Liver (tissue), 9 donors: ENCODE results near the gene UNC5B. TPM values are rescaled to one million over a fixed set of nuclear protein-coding genes. Genes with fewer than 3 reads are reported as not detected.

Source experiments
- DNase-seq: peaks from one replicate; pipeline ENCODE4 v3.0.0-alpha.2; 2017; ENCODE audit warnings: low spot score
- H3K27ac ChIP-seq, 2 donors: one replicate each; pipeline ENCODE4 v1.7.0; 2013; ENCODE audit warnings: inconsistent platforms in 2 of 2, low read length in 2 of 2, control low read depth in 1 of 2, low read depth in 1 of 2, mild to moderate bottlenecking in 1 of 2
- H3K27me3 ChIP-seq, 4 donors: one replicate each; pipeline versions ENCODE4 v1.6.1 to v1.7.0; 2013; ENCODE audit warnings: low read length in 3 of 4, inconsistent platforms in 1 of 4, mild to moderate bottlenecking in 1 of 4, moderate library complexity in 1 of 4; ENCODE audit not compliant: control insufficient read depth in 4 of 4, insufficient read depth in 4 of 4
- H3K36me3 ChIP-seq, 4 donors: one replicate each; pipeline versions ENCODE4 v1.6.1 to v1.7.0; 2013; ENCODE audit warnings: low read length in 3 of 4, mild to moderate bottlenecking in 3 of 4, low read depth in 1 of 4, moderate library complexity in 1 of 4; ENCODE audit not compliant: control insufficient read depth in 4 of 4, insufficient read depth in 3 of 4
- H3K4me1 ChIP-seq, 4 donors: one replicate each; pipeline versions ENCODE4 v1.6.1 to v1.7.0; 2013; ENCODE audit warnings: low read length in 3 of 4, mild to moderate bottlenecking in 3 of 4, moderate library complexity in 1 of 4; ENCODE audit not compliant: control insufficient read depth in 4 of 4, insufficient read depth in 4 of 4
- H3K4me3 ChIP-seq, 3 donors: one replicate each; pipeline versions ENCODE4 v1.6.1 to v1.7.0; 2013; ENCODE audit warnings: low read length in 3 of 3, control low read depth in 1 of 3, low read depth in 1 of 3, mild to moderate bottlenecking in 1 of 3
- H3K9ac ChIP-seq, 2 donors: one replicate each; pipeline ENCODE4 v1.7.0; 2013; ENCODE audit warnings: low read length in 2 of 2, mild to moderate bottlenecking in 2 of 2, moderate library complexity in 2 of 2, control low read depth in 1 of 2, low read depth in 1 of 2
- H3K9me3 ChIP-seq, 4 donors: one replicate each; pipeline versions ENCODE4 v1.6.1 to v1.7.0; 2013; ENCODE audit warnings: low read length in 3 of 4; ENCODE audit not compliant: control insufficient read depth in 4 of 4
- EGR1 ChIP-seq, 2 donors: IDR thresholded peaks; 2 replicates each; pipeline ENCODE4 v1.6.1; 2016 to 2018; ENCODE audit warnings: antibody characterized with exemption in 2 of 2, low read depth in 2 of 2
- FOXA1 ChIP-seq: IDR thresholded peaks from 2 replicates; pipeline ENCODE4 v1.6.1; 2016; ENCODE audit warnings: antibody characterized with exemption
- GABPA ChIP-seq, 2 donors: IDR thresholded peaks in 1 of 2; conservative IDR thresholded peaks in 1 of 2; 2 replicates each; pipeline ENCODE4 v1.6.1; 2016; ENCODE audit warnings: antibody characterized with exemption in 2 of 2, mild to moderate bottlenecking in 1 of 2, moderate library complexity in 1 of 2
- HNF4G ChIP-seq: IDR thresholded peaks from 2 replicates; pipeline ENCODE4 v1.6.1; 2016; ENCODE audit warnings: antibody characterized with exemption
- JUND ChIP-seq, 2 donors: IDR thresholded peaks; 2 replicates each; pipeline ENCODE4 v1.6.1; 2016; ENCODE audit warnings: antibody characterized with exemption in 2 of 2
- RXRA ChIP-seq, 2 donors: IDR thresholded peaks; 2 replicates each; pipeline ENCODE4 v1.6.1; 2017 to 2018; ENCODE audit warnings: antibody characterized with exemption in 2 of 2, mild to moderate bottlenecking in 1 of 2
- SP1 ChIP-seq: IDR thresholded peaks from 2 replicates; pipeline ENCODE4 v1.6.1; 2018; ENCODE audit warnings: antibody characterized with exemption, mild to moderate bottlenecking
- TAF1 ChIP-seq: conservative IDR thresholded peaks from 2 replicates; pipeline ENCODE4 v1.6.1; 2016; ENCODE audit warnings: antibody characterized with exemption, mild to moderate bottlenecking
- YY1 ChIP-seq: IDR thresholded peaks from 2 replicates; pipeline ENCODE4 v1.6.1; 2016; ENCODE audit warnings: antibody characterized with exemption, mild to moderate bottlenecking
- WGBS: extraction: QIAGEN DNeasy Blood & Tissue Kit; methylation state at CpG from one replicate; pipeline ENCODE4 v1.1.7; 2013; 5-methylcytosine and 5-hydroxymethylcytosine counted together
- polyA plus RNA-seq, 2 donors: library from polyadenylated mRNA; stranded (reverse) in 1 of 2; unstranded in 1 of 2; fragments of 200-250 nt in 1 of 2; fragments of >200 nt in 1 of 2; fragmentation: Nextera tagmentation in 1 of 2; extraction: Ambion mirVana in 1 of 2; gene quantifications; one replicate each; pipeline versions ENCODE4 v1.2.1 to v1.2.3, GENCODE V29; 2013 to 2015
- total RNA-seq, 2 donors: library from RNA; depleted of rRNA; stranded (reverse); fragments of >200 nt; gene quantifications; one replicate each; pipeline ENCODE4 v1.2.3, GENCODE V29; 2014
- TF ChIP-seq, protein P1 (sequence below): IDR thresholded peaks from 2 replicates; pipeline ENCODE4 v1.6.1; 2016; ENCODE audit warnings: antibody characterized with exemption
- TF ChIP-seq, protein P2 (sequence below): fragments of 150-350 bp; IDR thresholded peaks from 2 replicates; pipeline ENCODE4 v1.5.1; 2017; ENCODE audit warnings: improper control_type of control experiment, low read depth, low read length; ENCODE audit not compliant: missing input control
- TF ChIP-seq, protein P3 (sequence below): IDR thresholded peaks from 2 replicates; pipeline ENCODE4 v1.6.1; 2016; ENCODE audit warnings: antibody characterized with exemption
- TF ChIP-seq, protein P4 (sequence below): IDR thresholded peaks from 2 replicates; pipeline ENCODE4 v1.6.1; 2016; ENCODE audit warnings: antibody characterized with exemption, mild to moderate bottlenecking
- donor health status: healthy.
- donor health status: healthy.
- donor health status: healthy.
- donor health status: healthy.
- donor health status: healthy.

The UNC5B gene
- total and polyA plus RNA-seq, 4 donors, result 0.56 to 1.8 (median 1.3) TPM

DNA sequence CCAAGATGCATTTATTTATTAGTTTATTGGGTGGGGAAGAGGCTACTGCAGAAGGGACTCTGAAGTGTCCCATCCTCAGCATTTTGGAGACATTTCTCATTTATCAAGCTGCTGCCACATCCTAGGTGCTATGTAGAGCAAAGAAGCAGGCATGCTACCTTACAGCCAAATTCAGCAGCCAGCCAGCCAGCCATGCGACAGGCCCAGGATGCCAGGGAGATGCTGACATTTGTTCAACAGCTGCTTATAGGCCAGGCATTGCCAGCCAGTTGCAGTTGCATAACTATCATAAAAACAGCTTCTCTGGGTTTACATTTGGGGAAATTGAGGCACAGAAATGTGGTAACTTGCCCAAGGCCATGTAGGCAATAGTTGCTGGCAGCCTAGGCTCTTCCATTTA lies 109.0 kb downstream of the UNC5B start:
- WGBS, result 99% methylated on average over 1 of the region's 1 CpG
- TF ChIP-seq SP1 (no peak), FOXA1 (no peak), RXRA (IDR thresholded peaks at IDR 0.05) (no peak), TAF1 (no peak), HNF4G (no peak), JUND (IDR thresholded peaks at IDR 0.05) (no peak), YY1 (no peak), EGR1 (IDR thresholded peaks at IDR 0.05; ENCODE audit: low read depth in 2 of 2) (no peak)
- TF ChIP-seq, protein P1, sequence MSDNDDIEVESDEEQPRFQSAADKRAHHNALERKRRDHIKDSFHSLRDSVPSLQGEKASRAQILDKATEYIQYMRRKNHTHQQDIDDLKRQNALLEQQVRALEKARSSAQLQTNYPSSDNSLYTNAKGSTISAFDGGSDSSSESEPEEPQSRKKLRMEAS, result no peak
- TF ChIP-seq, protein P2, sequence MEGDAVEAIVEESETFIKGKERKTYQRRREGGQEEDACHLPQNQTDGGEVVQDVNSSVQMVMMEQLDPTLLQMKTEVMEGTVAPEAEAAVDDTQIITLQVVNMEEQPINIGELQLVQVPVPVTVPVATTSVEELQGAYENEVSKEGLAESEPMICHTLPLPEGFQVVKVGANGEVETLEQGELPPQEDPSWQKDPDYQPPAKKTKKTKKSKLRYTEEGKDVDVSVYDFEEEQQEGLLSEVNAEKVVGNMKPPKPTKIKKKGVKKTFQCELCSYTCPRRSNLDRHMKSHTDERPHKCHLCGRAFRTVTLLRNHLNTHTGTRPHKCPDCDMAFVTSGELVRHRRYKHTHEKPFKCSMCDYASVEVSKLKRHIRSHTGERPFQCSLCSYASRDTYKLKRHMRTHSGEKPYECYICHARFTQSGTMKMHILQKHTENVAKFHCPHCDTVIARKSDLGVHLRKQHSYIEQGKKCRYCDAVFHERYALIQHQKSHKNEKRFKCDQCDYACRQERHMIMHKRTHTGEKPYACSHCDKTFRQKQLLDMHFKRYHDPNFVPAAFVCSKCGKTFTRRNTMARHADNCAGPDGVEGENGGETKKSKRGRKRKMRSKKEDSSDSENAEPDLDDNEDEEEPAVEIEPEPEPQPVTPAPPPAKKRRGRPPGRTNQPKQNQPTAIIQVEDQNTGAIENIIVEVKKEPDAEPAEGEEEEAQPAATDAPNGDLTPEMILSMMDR, result no peak
- TF ChIP-seq, protein P3, sequence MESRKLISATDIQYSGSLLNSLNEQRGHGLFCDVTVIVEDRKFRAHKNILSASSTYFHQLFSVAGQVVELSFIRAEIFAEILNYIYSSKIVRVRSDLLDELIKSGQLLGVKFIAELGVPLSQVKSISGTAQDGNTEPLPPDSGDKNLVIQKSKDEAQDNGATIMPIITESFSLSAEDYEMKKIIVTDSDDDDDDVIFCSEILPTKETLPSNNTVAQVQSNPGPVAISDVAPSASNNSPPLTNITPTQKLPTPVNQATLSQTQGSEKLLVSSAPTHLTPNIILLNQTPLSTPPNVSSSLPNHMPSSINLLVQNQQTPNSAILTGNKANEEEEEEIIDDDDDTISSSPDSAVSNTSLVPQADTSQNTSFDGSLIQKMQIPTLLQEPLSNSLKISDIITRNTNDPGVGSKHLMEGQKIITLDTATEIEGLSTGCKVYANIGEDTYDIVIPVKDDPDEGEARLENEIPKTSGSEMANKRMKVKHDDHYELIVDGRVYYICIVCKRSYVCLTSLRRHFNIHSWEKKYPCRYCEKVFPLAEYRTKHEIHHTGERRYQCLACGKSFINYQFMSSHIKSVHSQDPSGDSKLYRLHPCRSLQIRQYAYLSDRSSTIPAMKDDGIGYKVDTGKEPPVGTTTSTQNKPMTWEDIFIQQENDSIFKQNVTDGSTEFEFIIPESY, result no peak
- TF ChIP-seq, protein P4, sequence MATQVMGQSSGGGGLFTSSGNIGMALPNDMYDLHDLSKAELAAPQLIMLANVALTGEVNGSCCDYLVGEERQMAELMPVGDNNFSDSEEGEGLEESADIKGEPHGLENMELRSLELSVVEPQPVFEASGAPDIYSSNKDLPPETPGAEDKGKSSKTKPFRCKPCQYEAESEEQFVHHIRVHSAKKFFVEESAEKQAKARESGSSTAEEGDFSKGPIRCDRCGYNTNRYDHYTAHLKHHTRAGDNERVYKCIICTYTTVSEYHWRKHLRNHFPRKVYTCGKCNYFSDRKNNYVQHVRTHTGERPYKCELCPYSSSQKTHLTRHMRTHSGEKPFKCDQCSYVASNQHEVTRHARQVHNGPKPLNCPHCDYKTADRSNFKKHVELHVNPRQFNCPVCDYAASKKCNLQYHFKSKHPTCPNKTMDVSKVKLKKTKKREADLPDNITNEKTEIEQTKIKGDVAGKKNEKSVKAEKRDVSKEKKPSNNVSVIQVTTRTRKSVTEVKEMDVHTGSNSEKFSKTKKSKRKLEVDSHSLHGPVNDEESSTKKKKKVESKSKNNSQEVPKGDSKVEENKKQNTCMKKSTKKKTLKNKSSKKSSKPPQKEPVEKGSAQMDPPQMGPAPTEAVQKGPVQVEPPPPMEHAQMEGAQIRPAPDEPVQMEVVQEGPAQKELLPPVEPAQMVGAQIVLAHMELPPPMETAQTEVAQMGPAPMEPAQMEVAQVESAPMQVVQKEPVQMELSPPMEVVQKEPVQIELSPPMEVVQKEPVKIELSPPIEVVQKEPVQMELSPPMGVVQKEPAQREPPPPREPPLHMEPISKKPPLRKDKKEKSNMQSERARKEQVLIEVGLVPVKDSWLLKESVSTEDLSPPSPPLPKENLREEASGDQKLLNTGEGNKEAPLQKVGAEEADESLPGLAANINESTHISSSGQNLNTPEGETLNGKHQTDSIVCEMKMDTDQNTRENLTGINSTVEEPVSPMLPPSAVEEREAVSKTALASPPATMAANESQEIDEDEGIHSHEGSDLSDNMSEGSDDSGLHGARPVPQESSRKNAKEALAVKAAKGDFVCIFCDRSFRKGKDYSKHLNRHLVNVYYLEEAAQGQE, result no peak
- no peak for DNase-seq
- Histone ChIP-seq H3K9ac (no peak overlapping the region), H3K27ac (no peak overlapping the region), H3K36me3 (peaks cover 2 to 14% (median 9%) of the 10 kb centered on the region in 4 donors), H3K27me3 (no peaks in the 10 kb centered on the region), H3K9me3 (no peaks in the 10 kb centered on the region), H3K4me1 (peaks cover 3 to 20% (median 10%) of the 10 kb centered on the region in 4 donors), H3K4me3 (no peak overlapping the region)

DNA sequence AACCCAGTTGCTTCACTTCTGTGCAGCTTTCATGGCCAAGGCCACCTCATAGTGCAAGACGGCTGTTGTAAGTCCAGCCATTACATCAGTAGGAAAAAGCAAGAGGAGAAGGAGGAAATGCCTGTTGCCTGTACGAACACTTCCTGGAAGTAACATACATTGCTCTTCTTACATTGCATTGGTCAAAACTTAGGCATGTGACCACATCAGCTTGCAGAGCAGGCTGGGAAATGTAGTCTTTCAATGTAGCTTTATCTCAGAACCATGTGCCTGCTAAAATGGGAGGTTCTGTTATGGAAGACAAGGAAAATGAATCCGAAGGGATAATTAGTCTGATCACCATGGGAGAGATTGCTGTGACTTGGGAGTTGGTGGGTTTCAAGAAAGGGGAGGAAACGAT lies 111.0 kb downstream of the UNC5B start:
- DNase-seq, result no peak
- 93% methylated on average over 4 of the region's 4 CpGs for WGBS
- Histone ChIP-seq H3K9ac (no peak overlapping the region), H3K27me3 (no peaks in the 10 kb centered on the region), H3K9me3 (no peaks in the 10 kb centered on the region), H3K36me3 (peaks cover 3 to 14% (median 9%) of the 10 kb centered on the region in 4 donors), H3K4me1 (peaks cover 3 to 22% (median 11%) of the 10 kb centered on the region in 4 donors), H3K4me3 (no peak overlapping the region), H3K27ac (no peak overlapping the region)
- TF ChIP-seq JUND (IDR thresholded peaks at IDR 0.05) (no peak), HNF4G (no peak), SP1 (no peak), GABPA (IDR thresholded peaks at IDR 0.05 in 1 of 2, conservative IDR thresholded peaks at IDR 0.05 in 1 of 2) (no peak)
